Activated CD8-positive, alpha-beta memory T cell treated with anti-CD3 and anti-CD28 coated beads, Interleukin-2, amount 50 U/mL, for 4 hours (primary cell): ENCODE data around the gene UBR4.

Experiments used
- DNase-seq: peaks from one replicate; pipeline ENCODE4 v3.0.0-alpha.2; 2020

The UBR4 gene

DNA sequence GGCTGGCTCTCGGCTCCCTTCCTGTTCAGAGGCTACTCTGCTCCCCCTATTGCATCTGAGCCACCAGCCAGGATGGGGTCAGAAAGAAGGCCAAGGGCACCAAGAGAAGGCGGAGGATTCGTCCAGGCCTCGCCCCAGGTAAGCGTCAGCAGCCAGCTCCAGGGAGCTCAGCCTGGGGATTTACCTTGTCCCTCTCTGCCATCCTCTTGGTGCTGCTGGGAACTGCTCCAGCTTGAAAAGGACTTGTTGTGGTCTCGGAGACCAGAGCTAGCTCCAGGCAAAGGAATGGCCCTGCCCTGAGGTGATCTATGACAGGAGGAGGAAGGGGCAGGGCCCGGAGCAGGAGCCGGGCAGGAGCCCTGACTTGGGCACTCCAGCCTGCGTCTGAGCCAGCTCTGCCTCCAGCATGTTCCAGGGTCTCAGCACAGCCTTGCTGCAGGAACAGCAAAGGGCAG lies 139.8 kb downstream of the UBR4 start:
- no peak for DNase-seq

DNA sequence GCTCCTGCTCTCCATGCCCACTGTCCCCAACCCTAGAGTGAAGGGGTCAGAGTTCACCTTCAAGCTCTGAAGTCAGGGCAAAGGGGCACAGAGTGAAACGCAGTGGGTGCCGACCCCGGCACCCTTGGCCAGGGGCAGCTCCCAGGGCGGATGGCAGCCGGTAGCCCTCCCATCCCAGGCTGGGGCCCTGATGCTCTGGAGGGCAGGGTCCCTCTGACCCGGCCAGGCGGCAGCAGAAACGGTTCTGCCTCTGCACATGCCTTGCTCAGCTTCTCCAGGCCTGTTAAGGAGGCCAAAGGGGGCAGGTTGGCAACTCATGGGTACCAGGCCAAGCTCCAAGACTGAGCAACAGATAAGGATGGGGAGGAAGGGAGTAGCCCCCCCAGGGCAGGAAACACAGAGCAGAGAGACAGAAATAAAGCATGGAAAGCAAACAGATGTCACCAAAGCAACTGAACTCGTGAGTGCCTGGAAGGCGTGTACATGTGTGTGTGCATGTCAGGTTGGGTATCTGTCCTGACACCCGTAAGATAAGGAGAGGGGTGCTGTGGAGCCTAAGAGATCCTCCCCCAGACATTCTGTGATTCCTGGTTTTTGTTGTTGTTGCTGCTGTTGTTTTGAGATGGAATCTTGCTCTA lies 141.3 kb downstream of the UBR4 start:
- DNase-seq: no peak

DNA sequence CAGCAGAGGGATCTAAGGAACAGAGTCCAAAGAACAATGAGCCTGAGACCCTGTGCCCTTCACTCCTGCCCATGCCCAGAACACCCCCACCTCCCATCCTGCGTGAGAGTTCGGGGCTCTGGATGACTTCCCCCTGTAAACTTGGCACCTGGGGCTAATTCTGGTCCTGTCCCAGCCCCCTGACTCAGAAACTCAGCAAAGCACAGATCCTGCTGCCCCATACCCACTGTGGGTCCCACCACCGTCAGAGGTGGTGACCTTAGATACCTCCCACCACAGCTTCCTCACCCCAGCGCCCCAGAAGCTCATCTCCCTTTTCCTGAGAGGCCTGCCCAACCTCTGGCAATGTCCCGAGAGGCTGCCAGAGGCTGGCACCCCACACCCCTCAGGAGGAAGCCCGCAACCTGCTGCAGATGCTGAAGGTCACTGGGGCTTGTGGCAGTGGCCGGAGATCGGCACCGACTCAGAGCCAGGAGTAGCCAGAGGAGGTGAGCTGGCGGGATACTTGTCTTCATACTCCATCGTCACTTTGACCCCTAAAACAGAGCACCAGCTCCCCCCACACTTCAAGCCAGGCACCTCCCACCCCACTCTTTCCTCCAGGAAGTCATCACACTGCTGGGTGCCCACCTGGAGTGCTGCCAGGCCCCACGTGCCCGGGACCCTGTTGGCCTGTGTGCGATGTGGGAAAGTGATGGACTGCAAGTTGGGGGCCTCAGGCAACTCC lies 142.0 kb downstream of the UBR4 start:
- no peak for DNase-seq

DNA sequence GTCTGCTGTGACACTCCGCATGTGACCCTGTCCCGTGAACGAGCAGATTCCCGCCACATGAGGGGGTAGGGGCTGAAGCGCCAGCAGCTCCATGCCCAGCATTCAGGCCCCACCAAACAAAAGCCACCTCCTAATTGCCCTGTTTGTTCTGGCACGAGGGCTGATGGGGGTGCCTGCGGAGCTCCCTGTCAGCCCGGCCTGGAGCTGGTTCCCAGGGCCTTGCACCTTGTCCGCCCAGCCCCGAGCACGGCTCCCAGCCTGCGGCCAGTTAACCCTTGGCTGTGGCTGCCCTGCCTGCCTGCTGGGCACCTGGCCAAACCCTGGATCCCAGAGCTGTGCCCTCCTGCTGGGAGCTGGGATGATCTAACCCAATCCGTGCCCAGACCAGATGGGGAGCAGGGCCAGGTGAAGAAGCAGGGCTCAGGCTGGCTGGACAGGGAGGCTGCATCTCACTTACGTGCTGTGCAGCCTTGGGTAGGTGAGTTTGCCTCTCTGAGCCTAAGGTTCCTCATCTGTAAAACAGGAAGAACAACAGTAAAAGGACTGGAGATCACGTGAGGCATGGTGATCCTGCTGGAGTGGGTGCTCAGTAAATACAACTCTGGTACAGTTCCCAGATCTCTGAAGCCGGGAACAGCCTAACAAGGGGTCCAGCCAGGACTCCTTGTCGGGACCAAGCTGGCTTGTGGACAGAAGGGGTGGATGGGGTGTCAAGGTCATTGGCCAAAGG lies 142.7 kb downstream of the UBR4 start:
- DNase-seq: no peak

DNA sequence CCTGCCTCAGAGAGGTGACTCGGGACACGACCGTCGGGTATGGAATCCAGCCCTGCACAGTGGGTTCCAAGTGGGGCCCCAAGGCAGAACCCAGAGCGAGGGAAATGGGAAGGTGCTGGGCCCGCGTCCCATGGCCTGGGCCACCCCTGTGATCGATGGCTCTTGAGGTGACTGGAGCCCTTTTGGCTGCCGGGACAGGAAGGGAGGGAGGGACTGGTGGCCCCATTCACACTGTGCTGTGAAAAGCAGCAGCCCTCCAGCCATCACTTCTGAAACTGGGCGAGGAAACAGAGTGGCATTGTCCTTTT lies 143.2 kb downstream of the UBR4 start:
- DNase-seq: no peak

DNA sequence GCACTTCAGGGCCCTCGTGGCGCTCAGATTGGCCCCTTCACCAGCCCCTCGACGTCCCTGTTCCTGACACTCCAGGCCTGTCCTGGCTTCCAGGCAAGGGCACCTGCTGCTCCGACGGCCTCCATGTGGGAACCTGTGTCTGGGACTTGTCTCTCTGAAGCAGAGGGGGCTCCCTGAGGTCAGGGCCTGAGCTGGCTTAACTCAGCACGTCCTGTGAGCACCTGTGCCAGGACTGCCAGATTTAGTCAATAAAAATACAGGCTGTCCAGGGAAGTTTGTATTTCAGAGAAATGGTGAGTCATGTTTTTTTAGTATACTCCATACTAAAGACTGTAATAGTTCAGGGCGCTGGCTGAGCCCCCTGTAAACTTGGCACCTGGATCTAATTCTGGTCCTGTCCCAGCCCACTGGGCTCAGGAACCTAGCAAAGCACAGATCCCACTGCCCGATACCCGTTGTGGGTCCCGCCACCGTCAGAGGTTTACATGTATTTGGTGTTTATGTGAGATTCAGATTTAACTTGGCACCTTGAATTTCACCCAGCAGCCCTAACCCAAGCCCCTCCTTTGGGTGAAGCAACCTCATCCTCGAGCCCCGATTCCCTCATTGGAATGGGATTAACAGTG lies 143.7 kb downstream of the UBR4 start:
- DNase-seq: no peak

DNA sequence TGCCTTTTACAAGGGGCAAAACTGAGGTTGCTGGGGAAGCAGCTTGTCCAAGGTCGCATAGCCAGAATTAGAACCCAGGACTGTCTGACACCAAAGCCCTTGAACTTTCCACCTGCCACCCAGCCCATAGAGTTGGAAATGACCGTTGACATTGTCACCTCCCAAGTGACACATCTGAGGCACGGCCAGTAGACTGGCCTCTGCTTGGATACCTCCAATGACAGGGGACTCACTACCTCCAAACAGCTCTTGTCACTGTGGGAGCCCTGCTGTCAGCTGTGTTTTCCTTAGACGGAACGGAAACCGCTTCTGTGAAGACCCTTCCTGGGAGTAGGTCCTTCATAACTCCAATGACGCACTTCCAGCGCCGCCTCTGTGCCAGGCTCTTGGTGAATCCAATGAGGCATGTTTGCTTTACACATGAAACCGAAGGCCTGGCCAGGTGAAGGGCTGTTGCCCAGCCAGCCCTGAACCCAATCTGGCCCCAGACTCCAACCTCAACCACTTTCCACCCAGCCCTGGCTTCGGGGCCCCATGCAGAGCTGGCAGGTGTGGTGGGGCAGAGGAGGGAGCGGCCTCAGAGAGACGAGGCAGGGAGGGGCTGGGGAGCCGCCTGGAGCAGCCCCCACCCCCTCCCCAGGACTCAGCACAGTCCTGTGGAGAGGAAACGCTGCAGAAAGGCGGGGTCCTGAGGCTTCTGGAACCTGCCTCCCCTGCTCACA lies 144.4 kb downstream of the UBR4 start:
- DNase-seq: no peak

DNA sequence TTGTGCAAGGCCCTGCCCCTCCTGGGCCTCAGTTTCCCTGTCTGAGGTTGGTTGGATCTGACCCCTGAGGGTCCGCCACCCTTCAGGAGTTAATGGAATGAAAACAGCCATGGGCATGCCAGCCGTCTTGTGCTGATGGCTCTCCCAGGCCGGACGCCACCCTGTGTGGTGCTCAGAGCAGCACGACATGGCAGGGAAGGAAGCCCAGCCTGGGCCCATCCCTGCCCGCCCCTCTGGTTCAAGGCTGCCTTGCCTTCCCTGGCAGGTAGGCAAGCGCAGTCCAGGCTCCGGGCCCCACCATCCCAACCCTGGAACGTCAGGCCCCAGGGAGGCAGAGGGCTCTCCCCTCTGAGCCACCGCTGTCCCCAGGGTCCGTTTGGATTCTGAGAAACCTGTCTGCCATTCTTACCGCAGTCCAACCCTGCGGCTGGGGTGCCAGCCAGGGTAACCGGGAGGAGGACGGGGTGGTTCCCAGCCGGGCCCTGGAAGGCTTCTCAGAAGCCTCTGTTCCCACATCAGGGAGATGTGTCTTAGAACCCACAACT lies 145.1 kb downstream of the UBR4 start:
- DNase-seq: no peak

DNA sequence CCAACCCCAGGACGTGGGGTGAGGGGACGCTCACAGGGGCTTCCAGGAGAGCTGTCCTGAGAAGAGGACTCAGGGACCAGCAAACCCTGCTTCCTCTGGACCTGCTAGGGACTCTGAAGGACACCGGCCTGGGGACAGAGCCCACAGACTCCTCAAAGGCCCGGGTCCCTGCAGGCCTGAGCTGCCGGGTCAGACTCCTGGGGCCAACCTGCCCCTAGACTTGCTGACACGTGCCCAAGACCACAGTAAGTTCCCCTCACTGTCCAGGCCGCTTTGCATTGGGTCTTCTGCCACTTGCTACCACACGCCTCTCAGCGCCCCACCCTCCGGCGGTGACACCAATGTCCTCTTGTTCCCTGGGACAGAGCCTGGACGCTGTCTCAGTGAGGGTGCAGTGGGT lies 146.9 kb downstream of the UBR4 start:
- DNase-seq: no peak

DNA sequence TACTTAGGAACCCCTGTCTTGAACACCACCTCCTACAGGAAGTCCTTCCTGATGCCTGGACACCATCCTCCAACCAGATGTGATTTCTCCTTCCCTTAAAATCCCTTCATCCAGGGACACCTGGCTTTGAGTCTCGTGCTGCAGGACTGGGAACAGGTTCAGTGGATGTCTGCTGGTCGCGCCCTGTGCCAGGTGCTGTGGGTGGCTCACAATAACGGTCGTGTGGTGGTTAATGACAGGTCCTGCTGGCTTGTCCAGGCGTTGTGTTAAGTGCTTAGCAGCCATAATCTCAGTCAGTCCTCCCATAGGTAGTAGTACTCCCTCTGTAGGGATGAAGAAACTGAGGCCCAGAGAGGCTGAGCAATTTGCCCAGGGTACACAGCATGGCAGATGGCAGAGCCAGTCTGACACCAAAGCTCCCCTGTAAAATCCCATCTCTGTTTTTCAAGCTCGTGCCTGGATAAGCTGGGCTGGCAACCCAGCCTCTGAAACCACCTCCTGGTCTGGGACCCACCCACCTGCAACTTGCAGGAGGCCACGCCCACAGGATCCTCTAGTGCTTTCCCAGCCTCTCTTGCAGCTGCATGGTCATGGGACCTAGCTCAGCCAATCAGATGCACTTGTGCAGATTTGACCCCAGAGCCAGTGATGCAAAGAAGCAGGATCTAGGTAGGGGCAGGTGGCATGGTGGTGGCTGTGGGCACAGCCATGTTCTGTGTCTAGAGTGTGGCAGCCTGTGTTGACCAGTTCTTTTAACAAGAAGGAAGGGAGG lies 147.6 kb downstream of the UBR4 start:
- DNase-seq: no peak

DNA sequence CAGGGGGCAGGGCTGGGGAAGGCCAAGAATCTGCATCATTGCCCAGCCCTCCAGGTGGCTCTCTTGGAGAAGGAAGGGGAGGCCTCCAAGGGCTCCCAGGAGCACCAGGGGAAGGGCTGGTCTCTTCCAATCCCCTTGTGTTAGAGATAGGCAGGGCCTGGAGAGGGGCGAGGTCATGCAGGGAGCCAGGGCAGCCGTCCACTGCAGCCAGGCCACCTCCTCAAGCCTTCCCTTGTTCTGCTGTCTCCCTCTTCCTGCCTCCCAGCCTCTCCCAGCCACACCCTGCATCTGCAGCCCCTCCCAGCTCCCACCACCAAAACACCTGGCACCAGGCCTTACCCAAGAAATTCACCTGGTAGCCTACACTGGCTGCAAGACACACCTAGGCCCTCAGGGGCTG lies 148.3 kb downstream of the UBR4 start:
- no peak for DNase-seq

DNA sequence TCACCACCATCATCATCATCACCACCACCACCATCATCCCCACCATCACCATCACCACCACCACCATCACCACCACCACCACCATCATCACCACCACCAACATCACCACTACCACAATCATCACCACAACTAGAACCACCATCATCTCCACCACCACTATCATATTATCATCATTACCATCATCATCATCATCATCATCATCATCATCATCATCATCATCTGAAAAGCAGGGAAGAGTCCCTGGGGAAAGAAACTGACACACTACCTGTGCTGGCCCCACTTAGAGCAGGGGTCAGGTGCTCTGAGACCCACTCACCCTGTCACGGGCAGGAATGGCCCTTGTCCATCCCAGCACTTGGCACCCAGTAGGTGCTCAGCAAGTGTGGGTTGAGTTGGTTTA lies 148.7 kb downstream of the UBR4 start:
- DNase-seq: no peak

DNA sequence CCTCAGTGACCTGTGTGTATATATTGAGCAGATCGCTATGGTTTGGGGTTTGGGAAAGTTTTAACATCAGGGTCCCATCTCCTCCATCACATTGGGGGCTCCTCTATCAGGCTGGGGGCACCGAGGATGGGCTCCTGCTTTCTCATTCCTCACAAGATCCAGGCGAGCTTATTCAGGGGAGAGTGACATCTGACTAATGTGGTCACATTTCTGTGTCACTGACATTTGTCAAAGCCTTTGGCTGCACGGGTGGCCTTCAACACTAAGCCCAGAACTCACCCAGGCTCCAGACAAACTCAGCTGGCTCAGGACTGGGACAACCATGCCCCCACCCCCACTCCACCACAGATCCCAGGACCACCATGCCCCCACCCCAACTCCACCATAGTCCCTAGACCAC lies 150.3 kb downstream of the UBR4 start:
- no peak for DNase-seq

DNA sequence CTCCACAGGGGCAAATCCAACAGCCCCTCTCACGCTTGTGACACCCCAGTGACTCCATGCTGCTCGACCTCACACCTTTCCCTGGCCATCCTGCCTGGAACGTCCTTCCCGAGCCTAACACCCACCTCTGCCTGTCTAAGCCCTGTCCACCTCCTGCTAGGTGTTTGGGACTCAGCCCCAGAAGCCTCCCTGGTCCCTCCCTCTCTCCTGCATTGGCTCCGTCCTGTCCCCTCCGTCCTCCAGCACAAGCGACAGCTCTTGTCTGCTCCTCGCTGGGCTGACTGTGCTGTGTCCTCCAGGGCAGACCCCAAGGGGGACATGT lies 151.6 kb downstream of the UBR4 start:
- DNase-seq: no peak

DNA sequence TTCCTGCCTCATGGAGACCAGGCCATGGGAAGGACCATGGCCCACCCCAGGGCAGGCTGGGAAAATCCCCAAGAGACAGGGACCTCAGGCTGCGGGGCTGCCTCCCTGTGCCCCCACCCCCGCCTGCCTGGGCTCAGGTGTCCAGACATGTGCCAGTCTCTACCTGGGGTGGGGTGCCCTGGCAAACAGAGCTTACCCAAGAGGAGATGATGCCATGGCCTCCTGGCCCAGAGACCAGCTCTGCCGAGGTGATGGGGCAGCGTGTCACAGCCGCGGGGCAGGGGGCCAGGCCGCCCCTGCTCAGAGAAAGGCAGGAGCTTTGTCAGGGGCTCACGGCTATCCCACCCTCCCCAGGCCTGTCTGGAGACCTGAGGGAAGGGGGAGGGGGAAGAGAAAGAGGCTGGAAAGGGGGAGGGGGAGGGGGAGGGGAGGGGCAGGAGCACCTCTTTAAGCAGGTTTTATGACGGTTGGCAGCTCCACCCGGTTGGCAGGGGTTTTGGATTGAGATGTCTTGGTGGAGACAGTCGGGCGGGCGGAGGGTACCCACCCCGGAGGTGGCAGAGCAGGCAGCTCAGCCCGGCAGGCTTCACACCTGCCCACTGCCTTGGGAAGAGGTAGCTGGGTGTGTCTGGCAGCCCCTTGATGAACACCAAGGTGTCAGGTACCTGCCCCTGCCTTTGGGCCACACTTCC lies 152.1 kb downstream of the UBR4 start:
- DNase-seq: no peak

DNA sequence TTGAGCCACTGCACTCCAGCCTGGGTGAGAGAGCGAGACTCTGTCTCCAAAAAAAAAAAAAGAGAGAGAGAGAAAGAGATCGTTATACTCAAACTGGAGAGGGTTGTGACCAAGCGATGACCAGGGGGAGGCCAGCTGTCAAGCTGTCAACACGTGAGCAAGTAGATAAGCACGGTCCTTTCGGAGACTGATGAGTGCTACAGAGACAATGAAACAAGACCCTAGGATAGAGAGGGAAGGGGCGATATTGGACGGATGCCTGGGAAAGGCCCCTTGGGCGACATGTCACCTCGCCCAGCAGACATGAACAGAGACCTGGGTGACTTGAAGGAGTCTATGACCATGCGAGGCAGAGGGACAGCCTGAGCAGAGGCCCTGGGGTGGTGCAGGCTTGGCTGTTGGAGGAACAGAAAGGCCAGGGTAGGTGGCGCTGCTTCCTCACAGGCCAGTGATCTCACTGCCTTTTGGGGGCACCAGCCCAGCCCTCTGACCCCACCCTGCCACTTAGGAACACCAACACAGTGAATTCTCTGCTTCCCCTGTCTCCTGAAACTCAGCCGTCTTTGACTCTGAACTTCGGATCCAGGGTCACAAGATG lies 152.8 kb downstream of the UBR4 start:
- no peak for DNase-seq

DNA sequence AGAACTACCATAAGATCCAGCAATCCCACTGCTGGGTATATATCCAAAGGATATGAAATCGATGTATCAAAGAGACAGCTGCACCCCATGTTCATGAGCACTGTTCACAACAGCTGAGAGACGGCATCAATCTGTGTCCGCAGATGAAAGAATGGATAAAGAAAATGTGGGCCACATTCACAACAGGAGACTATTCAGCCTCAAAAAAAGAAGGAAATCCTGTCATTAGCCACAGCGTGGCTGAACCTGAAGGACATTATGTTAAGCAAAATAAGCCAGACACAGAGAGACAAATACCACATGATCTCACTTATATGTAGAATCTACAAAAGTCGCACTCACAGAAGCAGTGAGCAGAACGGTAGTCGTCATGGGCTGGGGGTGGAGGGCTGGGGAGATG lies 154.4 kb downstream of the UBR4 start:
- no peak for DNase-seq

DNA sequence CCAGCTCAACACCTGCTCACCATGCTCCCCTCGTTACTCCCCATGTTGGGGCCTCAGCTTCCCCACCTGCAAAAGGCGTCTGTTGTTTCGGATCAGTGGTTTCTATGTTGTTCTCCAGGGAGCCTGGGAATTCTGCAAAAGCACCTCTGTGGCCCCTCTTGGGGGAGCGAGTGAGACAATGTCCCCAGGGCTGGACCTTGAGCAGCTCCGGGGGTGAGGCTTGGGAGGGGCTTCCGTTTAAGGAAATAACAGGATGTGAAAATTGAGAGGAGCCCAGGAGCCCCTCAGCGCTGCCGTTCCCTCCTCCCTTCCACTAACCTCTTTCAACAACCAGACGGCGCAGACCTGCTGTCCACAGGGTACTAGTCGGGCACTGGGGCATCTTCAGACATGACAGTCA lies 155.1 kb downstream of the UBR4 start:
- no peak for DNase-seq

DNA sequence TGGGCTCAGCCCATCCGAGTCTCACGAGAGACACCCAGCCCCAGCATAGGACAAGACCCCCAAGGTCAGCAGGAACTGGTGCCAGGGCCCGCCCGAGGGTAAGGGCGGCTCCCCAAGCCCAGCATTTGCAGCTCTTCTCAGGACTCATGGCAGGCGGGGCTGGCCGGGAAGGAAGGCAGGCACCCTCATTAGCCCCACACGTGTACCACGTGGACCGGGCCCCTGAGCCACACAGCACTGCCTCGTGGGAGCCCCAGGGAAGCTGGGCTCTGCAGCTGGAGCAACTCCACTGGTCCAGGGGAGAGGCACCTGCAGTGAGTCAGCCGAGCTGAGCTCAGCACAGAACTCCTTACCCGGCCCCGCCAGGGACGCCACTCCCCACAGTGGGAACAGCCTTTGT lies 155.8 kb downstream of the UBR4 start:
- no peak for DNase-seq

DNA sequence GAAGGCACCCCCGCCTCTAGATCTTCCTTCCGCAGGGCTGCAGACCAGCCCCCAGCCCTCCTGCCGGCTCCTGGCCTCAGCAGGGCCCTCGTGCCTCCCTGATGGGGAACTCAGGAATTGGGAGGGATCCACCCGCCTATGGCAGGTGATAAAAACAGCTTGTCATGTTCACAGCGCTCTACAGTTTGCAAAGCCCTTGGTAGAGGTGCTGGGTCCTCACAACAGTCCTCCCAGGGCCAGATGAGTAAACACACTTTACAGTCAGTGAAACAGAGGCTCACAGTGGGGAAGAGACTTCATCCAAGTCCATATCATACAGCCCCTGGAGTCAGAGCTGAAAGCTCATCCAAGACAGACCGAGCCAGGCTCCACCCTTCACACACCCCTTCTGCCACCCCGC lies 156.6 kb downstream of the UBR4 start:
- DNase-seq: no peak

DNA sequence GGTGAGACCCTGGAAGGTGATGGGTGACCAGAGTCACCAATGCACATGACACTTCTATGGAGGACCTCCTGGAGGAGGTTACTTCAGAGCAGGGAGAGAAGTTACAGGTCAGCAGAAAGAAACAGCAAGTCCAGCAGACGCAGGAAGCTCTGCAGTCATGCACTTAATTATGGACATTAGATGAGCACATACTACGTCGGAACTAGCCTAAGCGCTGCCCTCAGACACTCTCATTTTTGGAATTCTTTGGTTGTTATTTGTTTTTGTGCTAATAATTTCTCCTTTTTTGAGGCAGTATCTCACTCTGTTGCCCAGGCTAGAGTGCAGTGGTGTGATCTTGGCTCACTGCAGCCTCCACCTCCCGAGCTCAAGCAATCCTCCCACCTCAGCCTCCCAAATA lies 160.3 kb downstream of the UBR4 start:
- DNase-seq: no peak
